Hepatic stellate cell (primary cell): ENCODE measurements around the gene CDC34.
"Not testable (repeated sequence)": the region's sequence is repeated elsewhere in the genome, so short reads cannot be mapped to it uniquely, and the experiment has no call there.

ENCODE experiments used
- DNase-seq: peaks from one replicate; pipeline ENCODE4 v3.0.0; 2011; ENCODE audit warnings: low spot score

Gene CDC34

DNA sequence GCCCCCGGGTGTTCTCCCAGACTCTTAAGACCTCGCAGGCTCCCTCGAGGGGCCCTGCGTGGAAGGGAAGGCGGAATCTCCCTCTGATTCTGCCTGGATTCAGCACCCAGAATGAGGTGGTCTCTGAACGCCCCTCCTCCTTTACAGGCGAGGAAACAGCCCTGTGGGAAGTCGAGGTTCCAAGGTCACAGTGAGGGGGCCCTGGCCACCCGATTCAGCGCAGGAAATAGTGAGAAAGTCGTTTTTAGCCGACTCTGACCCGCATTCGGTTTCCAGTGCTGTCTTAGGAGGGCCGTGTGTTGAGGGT lies 41.9 kb downstream of the CDC34 start:
- no peak for DNase-seq

DNA sequence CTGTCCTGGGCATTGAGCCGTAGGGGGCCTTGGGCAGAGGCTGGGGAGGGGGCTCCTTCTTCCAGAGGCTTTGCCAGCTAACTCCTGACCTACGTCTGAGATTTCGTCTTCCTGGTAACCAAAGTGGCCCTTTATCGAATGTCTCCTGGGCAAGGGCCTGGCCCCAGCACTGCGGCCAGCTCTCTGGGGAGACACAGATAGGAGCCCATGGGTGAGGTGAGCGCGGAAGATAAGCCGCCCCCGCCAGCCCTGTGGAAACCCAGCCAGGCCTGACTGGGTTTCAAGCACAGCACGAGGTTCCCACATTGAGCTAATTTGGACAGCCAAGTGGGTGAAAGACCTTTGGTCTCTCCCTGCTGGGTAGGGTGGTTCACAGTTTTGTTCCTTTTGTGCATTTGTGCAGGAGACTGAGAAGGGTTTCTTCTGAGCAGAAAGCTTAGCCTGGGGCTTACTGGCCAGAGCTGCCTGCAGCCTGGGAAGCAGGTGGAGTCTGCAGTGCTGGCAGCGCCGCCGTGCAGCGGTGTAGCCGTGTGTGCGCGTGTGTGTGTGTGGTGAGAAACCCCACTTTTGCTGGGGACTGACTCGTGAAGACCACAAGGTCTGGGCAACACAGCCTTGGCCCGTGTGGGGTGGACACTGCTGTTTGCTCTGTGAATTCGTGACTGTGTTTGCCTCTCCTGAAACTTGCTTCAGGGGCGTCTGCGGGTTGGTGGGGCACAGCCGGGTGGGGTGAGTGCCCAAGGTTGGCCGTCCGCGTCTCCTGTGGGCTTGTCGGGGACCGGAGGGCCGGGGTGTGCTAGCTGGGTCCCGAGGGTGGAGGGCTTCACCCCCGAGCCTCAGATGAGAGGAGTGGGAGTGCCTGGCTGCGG lies 43.3 kb downstream of the CDC34 start:
- no peak for DNase-seq

GRCh38 chr19:575527-576506 lies 44.3 kb downstream of the CDC34 start:
- peak; percentile 65 for DNase-seq

GRCh38 chr19:576768-577438 lies 45.3 kb downstream of the CDC34 start:
- no peak for DNase-seq

- DNase-seq, result no peak
Measured at GRCh38 chr19:577439-578392, 46.2 kb downstream of the CDC34 start.

DNA sequence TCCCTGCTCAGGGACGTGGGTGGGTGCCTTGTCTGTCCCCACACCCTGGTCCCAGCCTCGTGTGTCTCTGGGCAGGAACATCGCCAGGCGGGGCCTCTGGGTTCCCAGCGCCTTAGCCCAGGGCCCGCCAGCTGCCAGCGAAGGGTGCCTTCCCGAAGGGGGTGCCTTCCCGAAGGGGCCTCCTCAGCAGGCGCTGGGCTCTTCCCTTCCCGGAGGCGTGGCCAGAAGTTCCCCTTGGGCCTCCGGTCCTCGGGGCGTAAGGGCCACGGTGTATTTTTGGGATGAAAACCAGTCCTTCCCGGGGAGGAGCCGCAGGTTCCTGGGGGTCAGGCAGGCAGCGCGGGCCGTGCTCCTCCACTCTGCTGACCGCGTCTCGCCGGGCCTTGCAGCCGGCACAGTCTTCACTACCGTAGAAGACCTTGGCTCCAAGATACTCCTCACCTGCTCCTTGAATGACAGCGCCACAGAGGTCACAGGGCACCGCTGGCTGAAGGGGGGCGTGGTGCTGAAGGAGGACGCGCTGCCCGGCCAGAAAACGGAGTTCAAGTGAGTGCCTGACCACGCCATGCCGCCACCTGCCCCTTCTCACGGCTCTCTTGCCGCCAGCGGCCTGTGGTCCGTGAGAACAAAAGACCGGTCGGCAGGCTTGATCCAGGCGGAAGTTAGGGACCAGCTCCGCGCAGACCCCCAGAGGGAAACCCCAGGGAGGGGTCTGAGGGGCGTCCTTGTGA lies 47.7 kb downstream of the CDC34 start:
- DNase-seq, result no peak

DNA sequence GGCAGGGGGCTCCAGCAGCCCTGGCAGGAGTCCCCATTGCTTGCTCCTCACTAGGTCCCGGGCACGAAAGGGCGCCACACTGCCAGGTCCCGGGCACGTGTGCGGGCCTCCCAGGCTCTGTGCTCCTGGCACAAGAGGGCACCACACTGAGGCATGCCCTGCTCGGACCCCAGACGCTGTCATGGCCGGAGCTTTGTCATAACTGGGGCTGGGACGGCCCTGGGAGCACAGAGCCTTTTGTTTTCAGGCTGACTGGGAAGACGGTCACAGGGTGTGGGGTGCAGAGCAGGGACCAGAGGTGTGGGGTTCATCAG lies 48.2 kb downstream of the CDC34 start:
- no peak for DNase-seq

DNA sequence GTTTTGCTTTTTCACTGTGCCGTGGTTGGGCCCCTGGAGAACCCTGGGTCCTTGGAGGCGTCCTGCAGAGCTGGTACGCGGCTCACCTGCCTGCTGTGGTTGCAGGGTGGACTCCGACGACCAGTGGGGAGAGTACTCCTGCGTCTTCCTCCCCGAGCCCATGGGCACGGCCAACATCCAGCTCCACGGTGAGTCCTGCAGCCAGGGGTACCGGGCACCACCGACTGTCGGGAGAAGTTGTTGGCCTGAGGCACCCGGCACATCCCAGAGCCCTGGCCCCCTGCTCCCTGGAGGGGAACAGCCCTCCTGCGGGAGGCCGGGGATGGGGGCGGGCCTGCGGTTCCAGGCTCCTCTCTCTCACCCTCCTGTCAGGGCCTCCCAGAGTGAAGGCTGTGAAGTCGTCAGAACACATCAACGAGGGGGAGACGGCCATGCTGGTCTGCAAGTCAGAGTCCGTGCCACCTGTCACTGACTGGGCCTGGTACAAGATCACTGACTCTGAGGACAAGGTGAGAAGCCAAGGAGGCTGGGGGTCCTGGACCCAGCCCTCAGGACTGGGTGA lies 48.8 kb downstream of the CDC34 start:
- no peak for DNase-seq

- DNase-seq, result no peak
Measured at GRCh38 chr19:581399-582111, 50.0 kb downstream of the CDC34 start.

GRCh38 chr19:582497-583197 lies 51.1 kb downstream of the CDC34 start:
- no peak for DNase-seq

DNA sequence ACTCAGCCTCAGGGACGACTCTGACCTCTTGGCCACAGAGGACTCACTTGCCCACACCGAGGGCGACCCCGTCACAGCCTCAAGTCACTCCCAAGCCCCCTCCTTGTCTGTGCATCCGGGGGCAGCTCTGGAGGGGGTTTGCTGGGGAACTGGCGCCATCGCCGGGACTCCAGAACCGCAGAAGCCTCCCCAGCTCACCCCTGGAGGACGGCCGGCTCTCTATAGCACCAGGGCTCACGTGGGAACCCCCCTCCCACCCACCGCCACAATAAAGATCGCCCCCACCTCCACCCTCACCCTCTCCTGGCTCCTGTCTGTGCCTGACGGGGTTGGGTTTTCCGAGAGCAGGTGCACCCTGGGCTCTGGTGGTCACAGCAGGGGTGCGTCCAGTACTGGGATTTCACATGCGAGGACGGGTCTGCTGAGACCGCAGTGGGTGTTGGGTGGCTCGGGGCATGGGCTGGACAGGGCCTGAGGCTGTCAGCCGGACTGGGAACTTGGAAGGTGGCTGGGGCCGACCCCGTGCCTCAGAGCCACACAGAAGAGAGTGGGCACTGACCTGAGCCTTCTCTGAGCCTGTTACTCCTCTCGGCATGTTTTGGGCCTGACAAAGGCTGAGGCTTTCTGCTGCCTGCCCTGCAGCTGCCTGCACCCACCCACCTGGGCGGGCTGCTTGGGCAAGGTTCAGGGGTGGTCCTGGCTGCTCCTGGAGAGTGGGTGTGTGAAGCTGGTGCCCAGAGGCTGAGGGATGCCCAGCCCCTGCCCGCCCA lies 51.8 kb downstream of the CDC34 start:
- DNase-seq, result no peak

DNA sequence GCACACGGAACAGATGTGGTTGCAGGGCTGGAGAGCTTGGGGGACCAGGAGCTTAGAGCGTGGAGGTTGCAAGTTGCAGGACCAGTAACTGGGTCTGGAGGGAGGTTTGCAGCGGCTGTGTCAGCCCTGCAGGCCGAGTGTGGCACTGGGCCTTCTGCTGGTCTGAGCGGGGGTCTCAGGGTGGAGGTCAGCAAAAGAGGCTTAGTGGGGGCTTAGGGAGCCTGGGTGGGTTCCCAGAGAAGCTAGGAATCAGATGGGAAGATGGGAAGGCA lies 52.3 kb downstream of the CDC34 start:
- DNase-seq, result no peak

- DNase-seq, result peak; percentile 76
Measured at GRCh38 chr19:584240-585001, 52.9 kb downstream of the CDC34 start.

DNA sequence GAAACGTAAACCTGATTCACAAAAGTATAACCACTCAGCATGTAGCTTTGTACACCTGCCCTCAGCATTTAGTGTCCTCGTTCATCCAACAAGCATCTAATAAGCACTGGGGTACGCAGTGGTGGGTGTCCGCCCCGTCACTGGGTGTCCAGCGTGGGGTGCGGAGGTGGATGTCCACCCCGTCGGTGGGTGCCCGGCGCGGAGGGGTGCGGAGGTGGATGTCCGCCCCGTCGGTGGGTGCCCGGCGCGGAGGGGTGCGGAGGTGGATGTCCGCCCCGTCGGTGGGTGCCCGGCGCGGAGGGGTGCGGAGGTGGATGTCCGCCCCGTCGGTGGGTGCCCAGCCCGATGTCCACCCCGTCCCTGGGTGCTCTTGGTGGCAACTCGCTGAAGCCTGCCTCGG lies 53.6 kb downstream of the CDC34 start:
- DNase-seq, result not testable (repeated sequence)

GRCh38 chr19:585551-586110 lies 54.1 kb downstream of the CDC34 start:
- DNase-seq, result no peak

DNA sequence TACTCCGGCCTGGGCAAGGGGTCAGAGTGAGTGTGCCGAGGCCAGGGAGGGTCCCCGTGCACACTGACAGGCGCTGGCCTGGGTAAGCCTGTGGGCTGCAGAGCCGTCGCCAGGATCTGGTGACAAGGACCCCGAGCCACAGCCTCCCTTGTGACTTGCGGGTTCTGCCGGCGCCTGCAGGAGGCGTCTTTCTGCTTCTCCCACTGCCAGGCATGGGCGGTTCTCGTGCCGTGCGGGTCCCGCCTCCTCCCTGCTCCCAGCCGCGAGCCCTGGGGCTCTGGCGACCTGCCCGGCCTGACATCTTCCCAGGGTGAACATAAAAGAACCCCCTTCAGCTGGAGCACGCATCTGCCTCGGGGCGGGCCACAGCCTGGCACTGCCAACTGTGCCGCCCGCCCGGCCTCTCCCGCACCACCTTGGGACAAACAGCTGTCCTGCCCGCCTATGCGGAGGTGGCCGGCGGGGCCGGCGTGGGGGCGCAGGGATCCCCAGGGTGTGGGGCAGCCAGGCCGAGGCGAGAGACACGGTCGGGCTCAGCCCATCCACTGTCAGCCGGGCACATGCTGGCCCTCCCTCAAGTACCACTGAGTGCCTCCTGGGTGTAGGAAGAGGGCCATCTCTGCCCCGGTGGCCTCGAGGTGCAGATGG lies 56.7 kb downstream of the CDC34 start:
- DNase-seq, result peak; percentile 88
